Measurements from ENCODE around the gene MRM3. TPM values are rescaled to one million over a fixed set of nuclear protein-coding genes. Genes with fewer than 3 reads are reported as not detected.
"Not testable (repeated sequence)": the region's sequence is repeated elsewhere in the genome, so short reads cannot be mapped to it uniquely, and the experiment has no call there.

Gene MRM3
- total RNA-seq, 1 donor from 2014 or later, result 3.7 TPM

DNA sequence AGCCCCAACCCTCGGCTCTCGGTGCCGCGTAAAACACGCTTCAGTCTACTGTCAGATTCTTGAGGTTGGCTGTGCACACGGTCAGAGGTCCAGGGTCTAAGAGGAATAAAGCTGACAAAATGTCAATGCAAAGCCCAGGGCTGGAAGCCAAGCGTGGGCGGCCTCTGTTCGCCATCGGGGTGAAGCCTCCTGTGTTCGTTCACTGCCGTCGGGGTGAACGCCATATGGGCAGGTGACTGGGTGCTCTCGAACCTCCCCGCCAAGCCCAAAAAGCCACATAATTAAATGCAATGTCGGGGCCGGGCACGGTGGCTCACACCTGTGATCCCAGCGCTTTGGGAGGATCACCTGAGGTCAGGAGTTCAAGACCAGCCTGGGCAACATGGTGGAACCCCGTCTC, 44.6 kb downstream of the MRM3 start:
- H3K27me3 ChIP-seq, result no peaks in the 10 kb centered on the region
- intact Hi-C loops (cut with DNase I), result no loop called here
- H3K27ac ChIP-seq, result no peak overlapping the region

DNA sequence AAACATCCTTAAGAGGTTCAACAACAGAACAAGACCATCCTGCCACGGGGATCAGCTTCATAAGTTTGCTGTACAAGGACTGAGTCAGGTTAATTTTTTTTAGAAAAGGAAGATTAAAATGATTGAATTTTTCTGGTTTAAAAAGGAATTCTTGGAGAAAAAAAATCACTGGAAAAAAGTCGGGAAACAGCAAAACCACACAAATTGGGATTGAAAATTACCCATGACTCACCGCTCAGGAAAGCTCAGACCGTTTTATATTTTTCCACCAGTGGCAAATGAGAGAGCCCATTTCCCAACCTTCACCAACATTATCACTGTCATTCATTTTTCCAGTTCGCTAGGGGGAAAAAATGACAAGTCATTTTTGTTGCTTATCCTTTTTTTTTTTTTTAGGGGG, 46.6 kb downstream of the MRM3 start:
- H3K36me3 ChIP-seq, result peaks cover 0 to 5% of the 10 kb centered on the region in 2 donors
- intact Hi-C loops (cut with DNase I), result no loop called here
- H3K9me3 ChIP-seq, result no peaks in the 10 kb centered on the region
- no peak overlapping the region for H3K27ac ChIP-seq
- H3K4me1 ChIP-seq, result peaks cover 4% of the 10 kb centered on the region
- TF ChIP-seq POLR2A (IDR thresholded peaks at IDR 0.05), result no peak
- TF ChIP-seq, protein P1, sequence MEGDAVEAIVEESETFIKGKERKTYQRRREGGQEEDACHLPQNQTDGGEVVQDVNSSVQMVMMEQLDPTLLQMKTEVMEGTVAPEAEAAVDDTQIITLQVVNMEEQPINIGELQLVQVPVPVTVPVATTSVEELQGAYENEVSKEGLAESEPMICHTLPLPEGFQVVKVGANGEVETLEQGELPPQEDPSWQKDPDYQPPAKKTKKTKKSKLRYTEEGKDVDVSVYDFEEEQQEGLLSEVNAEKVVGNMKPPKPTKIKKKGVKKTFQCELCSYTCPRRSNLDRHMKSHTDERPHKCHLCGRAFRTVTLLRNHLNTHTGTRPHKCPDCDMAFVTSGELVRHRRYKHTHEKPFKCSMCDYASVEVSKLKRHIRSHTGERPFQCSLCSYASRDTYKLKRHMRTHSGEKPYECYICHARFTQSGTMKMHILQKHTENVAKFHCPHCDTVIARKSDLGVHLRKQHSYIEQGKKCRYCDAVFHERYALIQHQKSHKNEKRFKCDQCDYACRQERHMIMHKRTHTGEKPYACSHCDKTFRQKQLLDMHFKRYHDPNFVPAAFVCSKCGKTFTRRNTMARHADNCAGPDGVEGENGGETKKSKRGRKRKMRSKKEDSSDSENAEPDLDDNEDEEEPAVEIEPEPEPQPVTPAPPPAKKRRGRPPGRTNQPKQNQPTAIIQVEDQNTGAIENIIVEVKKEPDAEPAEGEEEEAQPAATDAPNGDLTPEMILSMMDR (IDR thresholded peaks at IDR 0.05), result no peak
- no peak for TF ChIP-seq POLR2AphosphoS5 (IDR thresholded peaks at IDR 0.05; ENCODE audit: insufficient read depth in 1 of 2, low read depth in 1 of 2)
- H3K4me3 ChIP-seq, result no peak overlapping the region
- no peak for DNase-seq (ENCODE audit: extremely low spot score in 2 of 2)
- H3K27me3 ChIP-seq, result no peaks in the 10 kb centered on the region

More for the DNA sequence above, 44.6 kb downstream of the MRM3 start:
- DNase-seq (ENCODE audit: extremely low spot score in 2 of 2), result no peak
- Histone ChIP-seq H3K9me3 (no peaks in the 10 kb centered on the region), H3K36me3 (peaks cover 0 to 21% of the 10 kb centered on the region in 2 donors), H3K4me3 (no peak overlapping the region), H3K4me1 (peaks cover 4% of the 10 kb centered on the region)
- TF ChIP-seq, protein P1 (IDR thresholded peaks at IDR 0.05), result no peak
- no peak for TF ChIP-seq POLR2AphosphoS5 (IDR thresholded peaks at IDR 0.05; ENCODE audit: insufficient read depth in 1 of 2, low read depth in 1 of 2)
- no peak for TF ChIP-seq POLR2A (IDR thresholded peaks at IDR 0.05)

DNA sequence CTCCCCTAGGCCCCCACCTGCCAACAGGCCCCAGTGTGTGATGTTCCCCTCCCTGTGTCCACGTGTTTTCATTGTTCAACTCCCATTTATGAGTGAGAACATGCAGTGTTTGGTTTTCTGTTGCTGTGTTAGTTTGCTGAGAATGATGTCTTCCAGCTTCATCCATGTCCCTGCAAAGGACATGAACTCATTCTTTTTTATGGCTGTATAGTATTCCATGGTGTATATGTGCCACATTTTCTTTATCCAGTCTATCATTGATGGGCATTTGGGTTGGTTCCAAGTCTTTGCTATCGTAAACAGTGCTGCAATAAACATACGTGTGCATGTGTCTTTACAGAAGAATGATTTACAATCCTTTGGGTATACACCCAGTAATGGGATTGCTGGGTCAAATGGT, 47.5 kb downstream of the MRM3 start:
- intact Hi-C loops (cut with DNase I), result not testable (repeated sequence)

DNA sequence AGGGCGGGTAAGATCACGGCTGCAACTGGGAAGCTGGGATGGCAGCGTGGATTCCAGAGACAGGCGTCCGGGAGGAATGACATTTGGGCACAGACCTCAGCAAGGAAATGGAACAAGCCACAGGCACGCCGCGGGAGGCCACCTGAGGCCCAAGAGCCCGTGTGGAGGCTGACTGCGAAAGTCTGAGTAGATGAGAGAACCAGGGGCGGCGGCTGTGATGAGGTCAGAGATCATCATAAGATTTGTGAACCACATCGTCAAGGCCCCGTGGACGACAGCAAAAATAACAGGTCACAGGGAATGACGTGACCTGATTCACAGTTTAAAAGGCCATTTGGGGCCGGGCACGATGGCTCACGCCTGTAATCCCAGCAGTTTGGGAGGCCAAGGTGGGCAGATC, 48.2 kb downstream of the MRM3 start:
- Histone ChIP-seq H3K27ac (no peak overlapping the region), H3K36me3 (peaks cover 0 to 2% of the 10 kb centered on the region in 2 donors), H3K9me3 (no peaks in the 10 kb centered on the region), H3K4me1 (peaks cover 4% of the 10 kb centered on the region), H3K27me3 (no peaks in the 10 kb centered on the region), H3K4me3 (no peak overlapping the region)
- TF ChIP-seq POLR2AphosphoS5 (IDR thresholded peaks at IDR 0.05; ENCODE audit: insufficient read depth in 1 of 2, low read depth in 1 of 2) (no peak), POLR2A (IDR thresholded peaks at IDR 0.05) (no peak)
- TF ChIP-seq, protein P1 (IDR thresholded peaks at IDR 0.05), result no peak
- no peak for DNase-seq (ENCODE audit: extremely low spot score in 2 of 2)
- intact Hi-C loops (cut with DNase I), result no loop called here

More for the DNA sequence above, 47.5 kb downstream of the MRM3 start:
- not testable (repeated sequence) for H3K9me3 ChIP-seq; H3K27ac ChIP-seq; DNase-seq (ENCODE audit: extremely low spot score in 2 of 2); H3K36me3 ChIP-seq; H3K27me3 ChIP-seq; H3K4me1 ChIP-seq; H3K4me3 ChIP-seq

DNA sequence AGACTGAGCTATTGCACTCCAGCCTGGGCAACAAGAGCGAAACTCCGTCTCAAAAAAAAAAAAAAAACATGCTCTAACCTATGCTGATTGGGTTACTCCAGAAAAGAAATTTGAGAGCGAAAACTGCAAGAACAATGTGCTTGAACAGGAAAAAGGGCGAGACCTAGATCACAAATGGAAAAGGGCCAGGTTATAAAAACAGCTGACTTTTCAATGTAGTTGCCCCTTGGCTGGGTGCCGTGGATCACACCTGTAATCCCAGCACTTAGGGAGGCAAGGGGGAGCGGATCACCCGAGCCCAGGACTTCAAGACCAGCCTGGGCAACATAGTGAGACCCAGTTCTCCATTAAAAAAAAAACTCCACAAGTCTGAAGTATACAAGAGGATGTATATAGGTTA, 48.8 kb downstream of the MRM3 start:
- H3K4me1 ChIP-seq, result peaks cover 5% of the 10 kb centered on the region
- no peak overlapping the region for H3K4me3 ChIP-seq
- no peak overlapping the region for H3K27ac ChIP-seq
- intact Hi-C loops (cut with DNase I), result no loop called here
- no peak for DNase-seq (ENCODE audit: extremely low spot score in 2 of 2)
- H3K36me3 ChIP-seq, result no peaks in the 10 kb centered on the region
- H3K9me3 ChIP-seq, result no peaks in the 10 kb centered on the region
- no peaks in the 10 kb centered on the region for H3K27me3 ChIP-seq
- TF ChIP-seq POLR2AphosphoS5 (IDR thresholded peaks at IDR 0.05; ENCODE audit: insufficient read depth in 1 of 2, low read depth in 1 of 2) (no peak), POLR2A (IDR thresholded peaks at IDR 0.05) (no peak)
- TF ChIP-seq, protein P1 (IDR thresholded peaks at IDR 0.05), result no peak

DNA sequence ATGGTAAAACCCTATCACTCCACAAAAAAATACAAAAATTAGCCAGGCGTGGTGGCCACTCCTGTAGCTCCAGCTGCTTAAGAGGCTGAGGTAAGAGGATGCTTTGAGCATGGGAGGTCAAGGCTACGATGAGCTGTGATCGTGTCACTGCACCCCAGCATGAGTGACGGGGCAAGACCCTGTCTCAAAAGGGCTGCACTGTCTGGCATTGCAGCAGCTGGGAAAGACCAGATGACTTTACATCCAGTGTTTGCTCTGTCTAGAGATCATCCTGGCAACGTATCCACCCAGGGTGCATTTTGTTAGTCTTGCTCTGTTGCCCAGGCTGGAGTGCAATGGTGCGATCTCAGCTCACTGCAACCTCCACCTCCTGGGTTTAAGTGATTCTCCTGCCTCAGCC, 52.0 kb downstream of the MRM3 start:
- DNase-seq (ENCODE audit: extremely low spot score in 2 of 2), result no peak
- Histone ChIP-seq H3K4me1 (peaks cover 12% of the 10 kb centered on the region), H3K27me3 (no peaks in the 10 kb centered on the region), H3K27ac (no peak overlapping the region), H3K9me3 (no peaks in the 10 kb centered on the region), H3K36me3 (no peaks in the 10 kb centered on the region), H3K4me3 (no peak overlapping the region)
- intact Hi-C loops (cut with DNase I), result no loop called here
- TF ChIP-seq, protein P1 (IDR thresholded peaks at IDR 0.05), result no peak
- no peak for TF ChIP-seq POLR2A (IDR thresholded peaks at IDR 0.05)
- TF ChIP-seq POLR2AphosphoS5 (IDR thresholded peaks at IDR 0.05; ENCODE audit: insufficient read depth in 1 of 2, low read depth in 1 of 2), result no peak
